DLD1 (cell line): ENCODE results near the gene CBARP.

Source experiments
- in situ Hi-C: cut with HindIII; loops from 2 replicates; pipeline ENCODE4 v1.10.0; 2017; ENCODE audit warnings: low sequenced_read_pairs

Gene CBARP

DNA sequence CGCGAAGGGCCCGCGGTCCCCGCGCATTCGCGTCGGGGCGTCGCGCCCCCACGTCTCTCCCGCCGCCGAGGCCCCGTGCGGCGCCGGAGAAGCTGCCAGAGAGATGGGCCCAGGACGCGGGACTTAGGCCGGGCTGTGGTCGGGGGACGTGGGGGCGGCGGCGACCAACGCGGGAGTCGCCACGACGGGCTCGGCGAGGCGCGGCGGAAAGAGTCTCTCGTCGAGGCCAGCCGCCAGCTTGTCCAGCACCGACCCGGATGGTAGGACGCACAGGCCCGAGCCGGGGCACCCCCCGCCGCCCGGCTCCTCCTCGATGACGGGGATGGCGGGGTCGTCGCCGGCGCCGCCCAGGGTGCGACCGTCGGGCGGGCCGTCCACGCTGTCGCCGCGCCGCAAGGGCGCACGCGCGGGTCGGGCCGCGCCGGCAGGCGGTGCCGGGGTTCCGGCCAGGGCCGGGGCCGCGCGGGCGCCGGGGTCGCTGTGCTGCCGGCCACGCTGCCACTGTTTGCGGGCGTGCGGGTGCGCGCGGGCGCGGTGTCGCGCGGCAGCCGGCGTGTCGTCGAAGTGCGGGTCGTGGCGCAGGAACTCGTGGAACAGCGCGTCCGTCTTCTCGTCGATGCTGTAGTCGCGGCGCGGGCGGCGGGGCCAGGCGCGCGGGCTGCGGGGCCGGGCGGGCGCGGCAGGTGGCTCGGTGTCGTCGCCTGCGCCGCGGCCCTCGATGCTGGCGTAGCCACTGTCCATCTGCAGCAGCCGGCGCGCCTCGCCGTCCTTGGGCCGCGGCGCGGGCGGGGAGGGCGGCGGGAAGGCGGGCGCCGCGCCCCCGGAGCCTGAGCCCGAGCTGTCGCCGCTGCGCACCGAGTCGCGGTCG, 8.5 kb downstream of the CBARP start:
- in situ Hi-C loops: no loop called here

DNA sequence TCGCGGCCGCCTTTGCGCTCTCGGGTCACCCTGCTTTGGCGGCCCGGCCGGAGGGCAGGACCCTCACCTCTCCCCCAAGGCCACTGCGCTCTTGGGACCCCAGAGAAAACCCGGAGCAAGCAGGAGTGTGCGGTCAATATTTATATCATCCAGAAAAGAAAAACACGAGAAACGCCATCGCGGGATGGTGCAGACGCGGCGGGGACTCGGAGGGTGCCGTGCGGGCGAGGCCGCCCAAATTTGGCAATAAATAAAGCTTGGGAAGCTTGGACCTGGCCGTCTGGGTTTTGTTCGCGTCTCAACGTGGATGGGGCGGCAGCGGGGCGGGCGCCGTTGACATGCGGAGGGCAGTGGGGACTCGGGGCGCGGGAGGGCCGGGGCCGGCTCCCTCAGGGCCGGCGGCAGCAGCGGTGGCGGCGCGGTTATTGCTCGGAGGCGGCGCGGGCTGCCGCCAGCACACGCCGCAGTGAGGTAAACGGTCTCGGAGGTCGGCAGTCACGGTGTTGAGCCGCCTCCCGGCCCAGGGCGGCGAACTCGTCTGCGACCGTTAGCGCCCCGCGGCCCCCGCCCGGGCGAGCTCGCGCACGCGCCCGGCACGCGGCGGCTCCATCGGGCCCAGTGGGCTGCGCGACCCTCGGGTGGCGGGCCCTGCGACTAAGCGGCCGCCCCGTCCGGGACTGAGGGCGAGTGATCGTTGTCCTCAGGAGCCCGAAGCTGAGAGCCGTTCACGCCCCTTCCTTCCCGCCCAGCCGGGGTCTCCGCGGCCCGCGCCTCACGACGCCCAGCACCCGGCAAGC, 9.4 kb downstream of the CBARP start:
- in situ Hi-C loops: no loop called here

DNA sequence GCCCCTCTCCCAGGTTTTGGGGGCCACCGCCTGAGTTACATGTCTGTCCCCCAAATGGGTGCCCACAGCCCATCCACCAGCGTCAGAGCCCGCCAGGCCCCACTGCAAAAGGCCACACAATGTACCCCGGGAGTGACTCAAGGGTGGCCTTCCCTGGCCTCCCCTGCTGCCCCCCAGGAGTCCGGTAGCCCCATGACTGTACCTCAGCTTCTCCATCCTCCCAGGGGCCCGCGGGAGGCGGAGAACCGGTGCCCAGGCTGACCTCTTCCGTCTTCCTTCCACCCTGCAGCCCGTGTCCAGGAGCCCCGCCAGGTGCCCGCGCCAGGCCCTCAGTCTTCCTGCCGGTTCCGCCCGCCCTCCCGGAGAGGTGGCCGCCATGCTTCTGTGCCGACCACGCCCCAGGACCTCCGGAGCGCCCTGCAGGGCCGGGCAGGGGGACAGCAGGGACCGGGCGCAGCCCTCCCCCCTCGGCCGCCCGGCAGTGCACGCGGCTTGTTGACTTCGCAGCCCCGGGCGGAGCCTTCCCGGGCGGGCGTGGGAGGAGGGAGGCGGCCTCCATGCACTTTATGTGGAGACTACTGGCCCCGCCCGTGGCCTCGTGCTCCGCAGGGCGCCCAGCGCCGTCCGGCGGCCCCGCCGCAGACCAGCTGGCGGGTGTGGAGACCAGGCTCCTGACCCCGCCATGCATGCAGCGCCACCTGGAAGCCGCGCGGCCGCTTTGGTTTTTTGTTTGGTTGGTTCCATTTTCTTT, 10.3 kb downstream of the CBARP start:
- in situ Hi-C loops: no loop called here

DNA sequence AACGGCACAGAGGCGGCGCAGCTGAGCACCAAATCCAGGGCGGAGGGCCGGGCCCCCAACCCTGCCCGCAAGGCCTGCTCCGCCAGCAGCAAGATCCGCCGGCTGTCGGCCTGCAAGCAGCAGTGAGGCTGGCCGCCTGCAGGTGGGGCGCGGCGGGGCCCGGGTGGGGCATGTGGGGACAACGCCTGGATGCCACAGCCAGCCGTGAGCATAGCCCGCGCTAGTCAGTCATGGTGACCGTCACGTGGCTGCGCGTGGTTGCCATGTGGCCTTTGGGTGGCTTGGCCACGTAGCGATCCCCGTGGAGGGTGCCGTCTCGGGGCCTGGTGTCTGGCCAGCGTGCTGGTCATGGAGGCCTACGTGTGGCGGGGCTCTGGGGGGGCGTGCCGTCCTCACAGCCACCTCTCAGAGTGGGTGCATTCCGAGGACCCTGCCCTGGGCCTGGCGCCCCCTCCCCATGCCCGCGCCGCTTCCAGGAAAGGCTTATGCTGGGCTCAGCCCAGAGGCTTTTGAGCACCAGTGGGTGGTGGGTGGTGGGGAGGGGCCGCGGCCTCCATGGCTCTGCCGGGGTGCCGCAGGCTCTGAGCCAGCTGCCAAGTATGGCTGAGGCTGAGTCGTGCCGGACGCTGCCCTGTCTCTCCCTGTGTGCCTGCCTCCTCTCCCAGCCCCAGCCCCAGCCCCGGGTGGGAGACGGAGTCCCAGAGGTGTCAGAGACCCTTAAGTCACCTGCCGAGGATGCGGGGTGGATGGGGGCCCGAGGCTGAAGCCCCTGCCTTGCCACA, 11.1 kb downstream of the CBARP start:
- in situ Hi-C loops: no loop called here

DNA sequence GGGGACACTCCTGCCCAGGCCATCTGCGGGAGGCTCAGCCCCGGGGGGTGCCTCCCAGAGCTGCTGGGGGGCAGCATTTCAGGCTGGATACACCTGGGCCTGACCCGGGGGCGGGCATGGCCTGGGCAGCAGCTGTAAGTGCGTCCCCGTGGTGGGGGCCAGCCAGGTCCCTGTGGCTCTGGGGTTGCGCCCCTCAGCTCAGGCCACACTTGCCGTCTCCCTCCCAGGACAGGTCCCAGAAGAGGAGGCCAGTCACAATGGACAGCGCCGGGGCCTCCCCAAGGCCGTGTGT, 11.6 kb downstream of the CBARP start:
- in situ Hi-C loops: no loop called here

DNA sequence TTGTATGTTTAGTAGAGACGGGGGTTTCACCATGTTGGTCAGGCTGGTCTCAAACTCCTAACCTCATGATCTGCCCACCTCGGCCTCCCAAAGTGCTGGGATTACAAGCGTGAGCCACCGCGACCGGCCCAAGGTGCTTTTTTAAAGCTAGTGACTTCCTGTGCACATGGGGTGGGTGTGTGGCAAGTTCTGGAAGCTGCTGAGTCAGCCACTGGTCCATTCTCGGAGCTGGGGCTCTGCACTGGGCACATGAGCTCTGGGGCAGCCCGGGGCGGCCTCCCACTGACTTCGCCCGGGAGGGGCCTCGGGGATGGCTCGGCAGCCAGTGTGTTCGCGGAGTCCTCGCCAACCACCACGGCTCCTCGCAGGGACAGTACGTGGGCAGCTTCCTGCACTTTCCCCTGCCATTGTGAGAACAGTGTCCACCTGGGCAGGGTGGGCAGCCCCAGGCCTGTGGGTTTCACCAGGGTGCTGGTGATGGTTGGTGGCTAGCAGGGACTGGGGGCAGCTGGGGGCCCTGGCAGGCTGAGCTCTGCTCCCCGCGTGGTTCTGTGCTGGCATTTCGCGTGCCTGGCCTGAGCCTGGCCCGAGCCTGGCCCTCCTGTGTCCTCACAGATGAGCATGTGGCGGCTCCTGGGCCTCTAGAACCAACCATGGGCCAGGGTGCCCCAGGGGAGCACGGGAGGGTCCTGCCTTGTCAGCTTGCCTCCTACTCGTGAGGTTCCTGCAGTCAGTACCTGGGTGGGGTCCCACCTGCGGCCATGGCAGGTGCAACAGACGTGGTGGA, 12.2 kb downstream of the CBARP start:
- in situ Hi-C loops: no loop called here

DNA sequence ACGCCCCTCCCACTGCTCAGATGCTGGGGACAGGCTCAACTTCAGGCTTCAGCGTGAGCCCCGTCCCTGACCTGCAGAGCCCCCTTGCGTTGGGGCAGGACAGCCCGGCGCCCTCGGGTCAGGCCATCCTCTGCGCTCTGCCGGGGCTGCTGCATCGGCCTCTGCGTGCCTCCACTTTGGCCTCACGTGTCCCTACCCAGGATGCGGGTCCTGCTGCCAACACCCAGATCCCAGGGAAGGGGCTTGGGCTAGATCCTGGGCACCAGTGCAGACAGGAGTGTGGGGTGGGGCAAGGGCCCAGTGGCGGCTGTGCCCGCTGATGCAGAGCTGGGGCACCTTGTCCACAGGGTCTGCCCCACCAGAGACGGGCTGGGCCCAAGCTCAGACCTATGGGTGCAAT, 13.0 kb downstream of the CBARP start:
- in situ Hi-C loops: no loop called here

DNA sequence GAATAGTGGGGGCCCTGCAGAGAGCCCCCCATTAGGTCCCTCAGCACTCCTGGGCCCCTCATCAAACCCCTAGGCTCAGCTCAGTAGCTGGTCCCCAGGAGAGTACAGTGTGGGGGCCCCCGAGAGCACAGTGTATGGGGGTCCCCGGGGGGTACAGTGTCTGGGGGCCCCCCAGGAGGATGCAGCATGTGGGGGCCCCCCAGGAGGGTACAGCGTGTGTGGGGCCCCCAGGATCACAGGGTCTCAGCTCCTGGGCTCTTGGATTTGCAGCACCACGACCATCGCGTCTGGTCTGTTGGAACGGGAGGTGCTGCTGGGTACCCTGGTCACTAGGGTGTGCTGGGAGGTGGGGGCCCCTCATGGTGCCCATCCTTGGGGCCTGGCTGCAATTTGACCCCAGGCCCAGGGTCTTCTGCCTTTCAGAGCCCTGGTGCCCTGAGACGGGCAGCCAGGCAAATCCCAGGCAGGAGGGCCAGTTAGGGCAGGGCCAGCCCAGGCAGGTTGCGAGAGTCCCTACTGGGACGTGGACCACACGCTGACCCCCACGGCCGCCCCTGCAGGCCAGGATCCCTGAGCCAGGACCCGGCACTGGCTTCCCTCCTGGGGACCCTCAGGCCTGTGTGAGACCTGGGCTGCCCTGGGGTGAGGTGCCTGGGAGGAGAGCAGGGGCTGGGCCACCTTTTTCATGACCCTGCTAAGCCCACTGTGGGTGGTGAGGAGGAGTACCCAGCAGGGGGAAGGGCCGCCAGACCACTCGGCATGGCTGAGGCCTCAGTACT, 13.6 kb downstream of the CBARP start:
- in situ Hi-C loops: no loop called here

DNA sequence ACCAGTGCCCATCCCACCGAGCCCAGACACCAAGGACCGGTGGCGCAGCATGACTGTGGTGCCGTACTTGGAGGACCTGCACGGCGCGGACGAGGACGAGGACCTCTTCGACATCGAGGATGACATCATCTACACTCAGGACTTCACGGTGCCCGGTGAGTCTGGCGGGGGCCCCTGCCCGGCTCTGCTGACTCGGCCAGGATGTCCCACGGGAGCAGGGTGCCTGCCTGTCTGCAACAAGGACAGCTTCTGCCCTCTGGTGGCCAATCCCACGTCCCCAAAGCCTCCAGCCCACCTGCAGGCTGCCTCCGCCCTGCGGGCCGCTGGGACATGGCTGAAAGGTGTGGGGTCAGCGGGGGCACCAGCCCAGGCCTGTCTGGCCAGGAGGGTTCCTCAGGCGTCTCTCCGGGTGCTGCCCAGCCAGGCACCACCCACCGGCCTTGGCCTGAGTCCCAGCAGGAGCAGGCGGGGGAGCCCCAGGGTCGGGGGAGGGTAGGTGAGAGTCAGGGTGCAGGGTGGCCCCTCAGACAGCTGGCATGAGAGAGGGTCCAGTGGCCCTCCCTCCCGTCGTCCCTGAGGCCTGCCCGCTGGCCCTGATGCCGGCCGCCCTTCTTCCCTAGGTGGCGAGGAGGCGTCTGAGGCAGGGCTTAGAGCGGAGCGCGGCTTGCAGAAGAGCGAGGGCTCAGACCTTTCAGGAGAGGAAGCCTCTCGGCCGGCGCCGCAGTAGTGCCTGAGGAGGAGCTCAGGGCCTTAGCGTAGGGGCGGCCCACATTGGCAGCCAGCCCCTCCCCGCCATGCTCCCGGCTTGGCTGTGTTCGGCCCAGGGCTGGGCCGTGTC, 14.6 kb downstream of the CBARP start:
- in situ Hi-C loops: no loop called here

DNA sequence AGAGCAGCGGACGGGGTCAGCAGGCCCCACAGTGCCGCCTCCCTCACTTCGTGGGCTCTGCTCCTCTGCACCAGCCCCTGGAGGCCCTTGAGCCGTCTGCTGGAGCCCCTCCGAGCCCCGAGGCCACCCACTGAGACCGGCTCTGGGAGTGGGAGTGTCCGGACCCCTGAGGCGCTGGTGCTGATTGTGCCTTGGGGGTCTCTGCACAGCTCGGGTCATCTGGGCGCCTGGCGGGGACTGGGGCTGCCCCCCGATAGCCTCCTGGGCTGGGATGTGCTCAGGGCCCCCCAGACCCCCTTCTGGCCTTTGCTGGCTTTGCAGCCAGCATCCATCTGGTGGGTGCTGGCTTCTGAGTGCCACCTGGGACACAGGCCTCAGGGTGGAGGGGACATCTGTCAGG, 15.4 kb downstream of the CBARP start:
- in situ Hi-C loops: no loop called here

DNA sequence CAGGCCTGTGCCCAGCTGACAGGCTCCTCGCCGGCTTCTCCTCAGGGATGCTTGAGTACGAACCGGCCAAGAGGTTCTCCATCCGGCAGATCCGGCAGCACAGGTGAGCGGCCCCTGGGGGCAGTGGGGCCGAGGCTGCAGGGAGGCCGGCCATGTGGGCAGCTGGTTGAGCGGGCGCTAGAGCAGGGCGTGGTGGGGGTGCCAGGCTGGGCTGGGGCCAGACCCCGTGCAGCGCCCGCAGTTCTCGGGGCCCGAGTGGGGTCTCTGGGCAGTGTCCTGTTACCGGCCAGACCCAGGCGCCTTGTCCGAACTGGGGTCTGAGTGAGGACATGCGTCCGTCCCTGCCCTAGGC, 15.9 kb downstream of the CBARP start:
- in situ Hi-C loops: no loop called here

DNA sequence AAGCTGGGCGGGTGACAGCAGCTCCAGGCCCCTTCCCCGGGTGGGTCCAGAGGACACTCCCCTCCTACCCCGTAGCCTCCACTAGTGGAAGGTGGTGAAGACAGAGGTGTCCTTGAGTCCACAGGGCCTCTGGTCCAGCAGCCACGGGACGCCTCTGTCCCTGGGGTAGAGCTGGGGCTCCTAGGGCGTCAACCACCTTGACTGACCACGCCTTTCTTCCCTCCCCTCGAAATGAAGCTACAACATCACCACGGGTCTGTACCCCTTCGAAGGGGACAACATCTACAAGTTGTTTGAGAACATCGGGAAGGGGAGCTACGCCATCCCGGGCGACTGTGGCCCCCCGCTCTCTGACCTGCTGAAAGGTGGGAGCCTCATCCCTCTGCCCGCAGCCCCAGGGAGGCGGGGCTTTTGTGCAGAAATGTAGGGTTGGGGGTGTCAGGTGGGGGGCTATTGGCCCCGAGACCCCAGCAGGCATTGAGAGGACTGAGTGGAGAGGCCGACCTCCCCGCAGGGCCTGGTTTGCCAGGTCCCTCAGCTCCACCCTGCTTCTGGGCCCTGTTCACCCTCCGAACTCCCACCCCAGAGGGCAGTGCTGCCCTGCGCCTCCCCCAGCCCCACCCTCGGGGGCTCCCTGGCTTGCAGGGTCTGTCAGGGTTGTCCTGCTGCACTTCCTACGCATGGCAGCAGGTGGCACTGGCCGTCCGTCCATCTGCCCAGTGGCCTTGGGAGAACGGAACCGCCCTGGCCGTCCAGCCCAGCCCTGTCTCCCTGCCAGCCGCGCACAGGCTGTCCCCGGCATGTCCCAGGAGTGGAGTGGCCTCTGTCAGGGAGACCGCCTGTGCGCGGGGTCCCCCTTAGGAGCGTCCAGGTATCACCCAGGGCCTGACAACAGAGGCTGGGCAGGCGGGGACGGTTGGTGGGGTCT, 16.6 kb downstream of the CBARP start:
- in situ Hi-C loops: no loop called here

DNA sequence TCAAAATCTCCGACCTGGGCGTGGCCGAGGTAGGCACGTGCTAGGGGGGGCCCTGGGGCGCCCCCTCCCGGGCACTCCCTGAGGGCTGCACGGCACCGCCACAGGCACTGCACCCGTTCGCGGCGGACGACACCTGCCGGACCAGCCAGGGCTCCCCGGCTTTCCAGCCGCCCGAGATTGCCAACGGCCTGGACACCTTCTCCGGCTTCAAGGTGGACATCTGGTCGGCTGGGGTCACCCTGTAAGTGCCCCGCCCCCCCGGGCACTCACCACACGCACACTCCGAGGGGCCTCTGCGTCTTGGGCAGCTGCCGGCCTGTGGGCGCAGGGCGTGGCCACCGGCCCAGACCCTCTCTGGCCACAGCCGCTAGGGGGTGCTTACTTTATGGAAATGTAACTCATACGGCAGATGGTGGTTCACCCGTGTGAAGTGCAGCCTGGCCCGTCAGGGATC, 17.3 kb downstream of the CBARP start:
- in situ Hi-C loops: no loop called here

DNA sequence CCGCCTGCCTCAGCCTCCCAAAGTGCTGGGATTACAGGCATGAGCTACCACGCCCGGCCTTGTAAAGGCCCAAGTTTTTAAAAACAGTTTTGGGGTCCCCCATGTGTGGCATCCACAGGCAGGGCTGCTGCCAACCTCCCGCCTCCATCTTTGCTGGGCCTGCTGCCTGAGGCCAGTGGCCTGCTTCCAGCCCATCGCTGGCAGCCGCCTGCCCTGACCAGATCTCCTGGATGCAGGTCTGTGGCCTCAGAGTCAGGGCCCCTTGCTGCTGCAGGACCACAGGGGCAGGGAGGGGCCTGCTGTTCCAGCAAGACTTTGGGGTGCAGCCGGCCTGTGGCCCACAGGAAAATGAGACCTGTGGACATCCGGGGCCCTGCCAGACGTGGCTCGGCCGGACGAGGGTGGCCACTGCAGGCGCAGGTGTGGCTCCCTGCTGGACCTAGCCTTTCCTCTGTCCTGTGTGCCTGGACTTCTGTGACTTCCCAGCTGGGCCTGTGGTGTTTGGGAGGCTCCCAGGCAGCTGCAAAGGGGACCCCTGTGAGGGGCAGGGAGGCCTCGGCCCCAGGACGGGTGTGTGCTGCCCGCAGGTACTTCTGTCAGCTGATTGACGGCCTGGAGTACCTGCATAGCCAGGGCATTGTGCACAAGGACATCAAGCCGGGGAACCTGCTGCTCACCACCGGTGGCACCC, 17.9 kb downstream of the CBARP start:
- in situ Hi-C loops: no loop called here

DNA sequence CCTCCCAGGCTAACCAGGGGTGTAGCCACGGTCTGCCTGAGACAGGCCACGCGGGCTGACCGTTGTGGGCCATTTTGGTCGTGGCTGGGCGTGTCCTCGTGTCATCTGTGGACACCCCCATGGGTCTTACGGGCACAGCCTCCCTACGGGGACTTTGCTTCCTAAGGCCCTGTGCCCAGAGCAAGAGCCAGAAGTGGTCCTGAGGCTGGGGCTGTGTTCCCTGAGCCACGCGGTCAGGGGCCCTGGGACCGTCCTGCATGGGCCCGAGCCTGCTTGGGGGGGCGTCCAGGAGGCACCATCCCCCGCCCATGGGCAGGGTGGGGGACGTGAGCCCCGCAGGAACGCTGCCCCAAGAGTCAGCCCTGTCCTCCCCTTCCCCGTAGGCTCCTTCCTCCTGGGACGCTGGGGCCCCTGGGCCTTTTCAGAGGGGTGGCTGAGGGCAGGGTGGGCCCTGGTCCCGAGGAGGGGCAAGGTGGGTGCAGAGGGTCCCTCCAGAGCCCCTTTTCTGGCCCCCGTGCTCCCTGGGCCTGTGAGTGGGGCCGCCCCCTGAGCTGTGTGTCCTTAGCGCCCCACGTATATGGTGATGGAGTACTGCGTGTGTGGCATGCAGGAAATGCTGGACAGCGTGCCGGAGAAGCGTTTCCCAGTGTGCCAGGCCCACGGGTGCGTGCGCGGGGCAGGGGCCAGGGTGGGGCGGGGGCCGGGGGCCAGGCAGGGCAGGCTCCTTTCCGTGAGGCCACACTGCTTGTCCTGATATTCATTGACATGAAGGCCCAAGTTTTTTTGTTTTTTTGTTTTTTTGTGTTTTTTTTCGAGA, 18.8 kb downstream of the CBARP start:
- in situ Hi-C loops: no loop called here

DNA sequence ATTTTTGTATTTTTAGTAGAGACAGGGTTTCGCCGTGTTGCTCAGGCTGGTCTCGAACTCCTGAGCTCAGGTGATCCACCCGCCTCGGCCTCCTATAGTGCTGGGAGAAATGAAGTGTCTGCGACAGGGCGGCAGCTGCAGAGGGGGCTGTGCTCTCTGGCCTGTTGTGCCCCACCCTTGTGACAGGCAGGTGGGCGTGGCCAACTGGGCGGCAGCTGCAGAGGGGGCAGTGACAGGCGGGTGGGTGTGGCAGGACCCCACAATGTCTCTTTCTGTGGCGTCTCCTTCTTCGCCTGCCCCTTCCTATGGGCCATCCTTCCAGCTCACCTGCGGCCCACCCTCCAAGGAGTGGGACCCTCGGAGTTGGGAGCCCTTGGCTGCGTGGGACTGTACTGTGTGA, 20.4 kb downstream of the CBARP start:
- in situ Hi-C loops: no loop called here
